ENCODE measurements around the gene LDLRAD3. TPM values are rescaled to one million over a fixed set of nuclear protein-coding genes. Genes with fewer than 3 reads are reported as not detected.

LDLRAD3 gene
- total RNA-seq, 4 donors from 2014 or later: 19.4 to 49.5 (median 31.0) TPM

DNA sequence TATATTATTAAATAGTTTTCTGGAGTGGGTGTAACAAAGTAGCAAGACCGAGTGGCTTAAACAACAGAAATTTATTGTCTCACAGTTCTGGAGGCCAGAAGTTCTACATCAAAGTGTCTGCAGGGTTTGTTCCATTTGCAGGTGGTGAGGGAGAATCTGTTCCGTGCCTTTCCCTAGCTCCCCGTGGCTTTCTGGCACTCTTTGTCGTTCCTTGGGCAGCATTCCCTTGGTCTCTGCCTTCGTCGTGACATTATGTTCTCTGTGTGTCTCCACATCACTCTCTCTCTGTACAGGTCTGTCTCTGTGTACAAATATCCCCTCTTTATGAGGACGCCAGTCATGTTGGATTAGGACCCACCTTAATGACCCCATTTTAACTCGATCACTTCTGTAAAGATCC, 38.2 kb downstream of the LDLRAD3 start:
- Histone ChIP-seq H3K4me3 (no peak overlapping the region), H3K27me3 (no peaks in the 10 kb centered on the region), H3K9me3 (no peaks in the 10 kb centered on the region), H3K27ac (peak overlapping the region in 3 of 4 donors; percentile 25 to 78 (median 73)), H3K36me3 (no peaks in the 10 kb centered on the region), H3K4me1 (peaks cover 0 to 46% (median 5%) of the 10 kb centered on the region in 4 donors)
- no peak for DNase-seq (ENCODE audit: low spot score in 2 of 2)
- 63 to 64% methylated on average over 8 of the region's 8 CpGs for WGBS, 2 donors
- no peak for TF ChIP-seq POLR2A (IDR thresholded peaks at IDR 0.05)
- TF ChIP-seq, protein P1, sequence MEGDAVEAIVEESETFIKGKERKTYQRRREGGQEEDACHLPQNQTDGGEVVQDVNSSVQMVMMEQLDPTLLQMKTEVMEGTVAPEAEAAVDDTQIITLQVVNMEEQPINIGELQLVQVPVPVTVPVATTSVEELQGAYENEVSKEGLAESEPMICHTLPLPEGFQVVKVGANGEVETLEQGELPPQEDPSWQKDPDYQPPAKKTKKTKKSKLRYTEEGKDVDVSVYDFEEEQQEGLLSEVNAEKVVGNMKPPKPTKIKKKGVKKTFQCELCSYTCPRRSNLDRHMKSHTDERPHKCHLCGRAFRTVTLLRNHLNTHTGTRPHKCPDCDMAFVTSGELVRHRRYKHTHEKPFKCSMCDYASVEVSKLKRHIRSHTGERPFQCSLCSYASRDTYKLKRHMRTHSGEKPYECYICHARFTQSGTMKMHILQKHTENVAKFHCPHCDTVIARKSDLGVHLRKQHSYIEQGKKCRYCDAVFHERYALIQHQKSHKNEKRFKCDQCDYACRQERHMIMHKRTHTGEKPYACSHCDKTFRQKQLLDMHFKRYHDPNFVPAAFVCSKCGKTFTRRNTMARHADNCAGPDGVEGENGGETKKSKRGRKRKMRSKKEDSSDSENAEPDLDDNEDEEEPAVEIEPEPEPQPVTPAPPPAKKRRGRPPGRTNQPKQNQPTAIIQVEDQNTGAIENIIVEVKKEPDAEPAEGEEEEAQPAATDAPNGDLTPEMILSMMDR (IDR thresholded peaks at IDR 0.05): no peak
- no peak for TF ChIP-seq EP300 (IDR thresholded peaks at IDR 0.05)

DNA sequence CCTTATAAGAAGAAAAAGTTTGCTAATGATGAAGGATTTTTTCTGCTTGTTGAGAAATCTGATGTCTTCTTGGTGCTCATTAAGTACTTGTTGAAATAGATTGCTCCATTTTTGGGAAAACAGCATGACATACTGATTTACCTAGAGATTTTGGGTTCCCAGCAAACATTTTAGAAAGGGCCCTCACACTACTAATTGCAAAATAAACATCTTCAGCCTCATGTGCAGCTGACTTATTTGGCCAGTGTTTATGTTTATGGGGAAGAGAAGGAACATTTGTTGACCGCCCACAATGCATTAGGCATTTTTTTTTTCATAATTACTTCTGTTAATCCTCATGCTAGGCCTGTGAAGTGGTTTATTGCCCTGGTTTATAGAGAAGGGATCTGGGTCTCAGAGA, 40.1 kb downstream of the LDLRAD3 start:
- no peak for TF ChIP-seq POLR2A (IDR thresholded peaks at IDR 0.05)
- peak in 1 of 2 donors; percentile 55 for TF ChIP-seq EP300 (IDR thresholded peaks at IDR 0.05)
- TF ChIP-seq, protein P1 (IDR thresholded peaks at IDR 0.05): no peak
- no peaks in the 10 kb centered on the region for H3K36me3 ChIP-seq
- no peak for DNase-seq (ENCODE audit: low spot score in 2 of 2)
- 56 to 66% methylated on average over 1 of the region's 1 CpG for WGBS, 2 donors
- no peaks in the 10 kb centered on the region for H3K27me3 ChIP-seq
- H3K4me3 ChIP-seq: no peak overlapping the region
- H3K27ac ChIP-seq: peak overlapping the region in 2 of 4 donors; percentile 73 to 78
- peaks cover 0 to 5% (median 0%) of the 10 kb centered on the region in 4 donors for H3K9me3 ChIP-seq
- peaks cover 0 to 38% (median 4%) of the 10 kb centered on the region in 4 donors for H3K4me1 ChIP-seq

DNA sequence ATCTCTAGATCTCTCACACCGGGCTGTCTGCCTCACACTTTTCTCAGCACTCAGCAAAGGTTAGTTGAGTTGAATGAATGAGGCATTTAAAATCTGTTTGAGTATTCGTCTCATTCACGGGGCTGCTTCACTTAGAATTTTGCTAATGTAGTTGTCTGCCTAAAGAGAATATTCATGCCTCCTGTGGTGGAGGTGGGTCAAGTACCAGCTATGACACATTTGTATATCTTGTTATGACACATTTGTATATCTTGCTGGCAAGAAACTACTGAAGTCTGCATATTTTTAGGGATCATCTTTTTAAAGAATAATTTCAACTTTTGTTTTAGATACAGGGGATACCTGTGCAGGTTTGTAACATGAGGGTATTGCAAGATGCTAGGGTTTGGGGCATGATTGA, 43.1 kb downstream of the LDLRAD3 start:
- Histone ChIP-seq H3K27ac (no peak overlapping the region), H3K27me3 (no peaks in the 10 kb centered on the region), H3K36me3 (no peaks in the 10 kb centered on the region), H3K4me3 (no peak overlapping the region), H3K9me3 (peaks cover 0 to 7% (median 0%) of the 10 kb centered on the region in 4 donors), H3K4me1 (peaks cover 0 to 27% (median 5%) of the 10 kb centered on the region in 4 donors)
- no peak for DNase-seq (ENCODE audit: low spot score in 2 of 2)
- TF ChIP-seq POLR2A (IDR thresholded peaks at IDR 0.05) (no peak), EP300 (IDR thresholded peaks at IDR 0.05) (no peak)
- TF ChIP-seq, protein P1 (IDR thresholded peaks at IDR 0.05): no peak
- WGBS, 2 donors: 67 to 72% methylated on average over 3 of the region's 3 CpGs

DNA sequence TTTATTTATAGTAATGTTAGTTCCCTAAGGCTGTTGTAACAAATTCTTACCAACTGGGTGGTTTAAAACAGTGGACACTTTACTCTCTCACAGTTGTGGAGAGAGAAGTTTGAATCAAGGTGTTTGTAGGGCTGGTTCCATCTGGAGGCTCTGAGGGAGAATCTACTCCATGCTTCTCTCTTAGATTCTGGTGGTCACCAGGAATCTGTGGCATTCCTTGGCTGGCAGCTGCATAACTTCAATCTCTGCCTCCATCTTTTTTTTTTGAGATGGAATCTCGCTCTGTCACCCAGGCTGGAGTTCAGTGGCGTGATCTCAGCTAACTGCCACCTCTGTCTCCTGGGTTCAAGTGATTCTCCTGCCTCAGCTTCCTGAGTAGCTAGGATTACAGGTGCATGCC, 46.3 kb downstream of the LDLRAD3 start:
- peaks cover 0 to 29% (median 7%) of the 10 kb centered on the region in 4 donors for H3K4me1 ChIP-seq
- H3K4me3 ChIP-seq: no peak overlapping the region
- peaks cover 0 to 13% (median 0%) of the 10 kb centered on the region in 4 donors for H3K9me3 ChIP-seq
- H3K36me3 ChIP-seq: no peaks in the 10 kb centered on the region
- TF ChIP-seq POLR2A (IDR thresholded peaks at IDR 0.05) (no peak), EP300 (IDR thresholded peaks at IDR 0.05) (no peak)
- TF ChIP-seq, protein P1 (IDR thresholded peaks at IDR 0.05): no peak
- 96 to 100% methylated on average over 2 of the region's 2 CpGs for WGBS, 2 donors
- no peaks in the 10 kb centered on the region for H3K27me3 ChIP-seq
- H3K27ac ChIP-seq: no peak overlapping the region
- DNase-seq (ENCODE audit: low spot score in 2 of 2): no peak

DNA sequence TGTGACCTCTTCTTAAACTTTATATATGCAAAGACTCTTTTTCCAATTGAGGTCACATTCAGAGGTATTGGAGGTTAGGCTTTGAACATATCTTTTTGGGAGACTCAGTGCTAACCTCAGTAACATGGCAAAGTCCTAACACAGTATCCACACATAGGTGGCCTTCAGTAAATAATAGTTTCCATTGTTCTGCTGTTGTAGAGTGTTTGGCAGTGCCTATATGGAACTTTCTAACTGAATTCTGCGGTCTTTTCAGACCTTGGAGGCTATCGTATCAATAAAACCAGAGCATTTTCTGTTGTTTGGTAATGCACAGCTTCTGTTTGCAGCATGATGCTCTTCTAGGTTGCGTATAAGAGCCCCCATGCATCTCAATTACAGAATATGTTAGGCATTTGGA, 47.0 kb downstream of the LDLRAD3 start:
- WGBS, 2 donors: 61 to 69% methylated on average over 3 of the region's 3 CpGs
- peaks cover 0 to 15% (median 0%) of the 10 kb centered on the region in 4 donors for H3K9me3 ChIP-seq
- TF ChIP-seq EP300 (IDR thresholded peaks at IDR 0.05) (no peak), POLR2A (IDR thresholded peaks at IDR 0.05) (no peak)
- TF ChIP-seq, protein P1 (IDR thresholded peaks at IDR 0.05): no peak
- no peak for DNase-seq (ENCODE audit: low spot score in 2 of 2)
- peak overlapping the region in 2 of 4 donors; percentile 0 to 27 for H3K27ac ChIP-seq
- no peaks in the 10 kb centered on the region for H3K27me3 ChIP-seq
- H3K4me3 ChIP-seq: no peak overlapping the region
- H3K4me1 ChIP-seq: peaks cover 0 to 29% (median 7%) of the 10 kb centered on the region in 4 donors
- no peaks in the 10 kb centered on the region for H3K36me3 ChIP-seq
